Nephron progenitor cell (in vitro differentiated cells): Measurements from ENCODE around the gene LIFR.

Experiments
- DNase-seq: peaks from one replicate; pipeline ENCODE4 v3.0.0; 2021
- H3K27ac Mint-ChIP-seq: 2 replicates; pipeline ENCODE4 v1.8.0; 2021; ENCODE audit warnings: mild to moderate bottlenecking, moderate library complexity, mixed read lengths
- H3K27me3 Mint-ChIP-seq: 2 replicates; pipeline ENCODE4 v1.8.0; 2021; ENCODE audit warnings: mild to moderate bottlenecking, low read depth, mixed read lengths; ENCODE audit not compliant: poor library complexity
- H3K36me3 Mint-ChIP-seq: 2 replicates; pipeline ENCODE4 v1.8.0; 2021; ENCODE audit warnings: low read depth, mixed read lengths
- H3K4me1 Mint-ChIP-seq: 2 replicates; pipeline ENCODE4 v1.8.0; 2021; ENCODE audit warnings: mixed read lengths
- H3K4me3 Mint-ChIP-seq: 2 replicates; pipeline ENCODE4 v1.8.0; 2021; ENCODE audit warnings: mild to moderate bottlenecking, moderate library complexity, mixed read lengths
- H3K9me3 Mint-ChIP-seq: 2 replicates; pipeline ENCODE4 v1.8.0; 2021; ENCODE audit warnings: mild to moderate bottlenecking, moderate library complexity, mixed read lengths
- CTCF ChIP-seq: fragments of 200-600 bp; sonication (generic); IDR thresholded peaks from 2 replicates; pipeline ENCODE4 v1.5.0; 2021; ENCODE audit warnings: antibody characterized with exemption

The LIFR gene

GRCh38 chr5:38447786-38448185 lies 108.7 kb downstream of the LIFR start:
- Mint-ChIP-seq H3K4me1 (peaks cover 7% of the 10 kb centered on the region), H3K36me3 (no peaks in the 10 kb centered on the region), H3K4me3 (no peak overlapping the region), H3K27ac (peak overlapping the region; percentile 10), H3K9me3 (no peaks in the 10 kb centered on the region), H3K27me3 (peaks cover 2% of the 10 kb centered on the region)
- DNase-seq = no peak
- no peak for TF ChIP-seq CTCF

DNA sequence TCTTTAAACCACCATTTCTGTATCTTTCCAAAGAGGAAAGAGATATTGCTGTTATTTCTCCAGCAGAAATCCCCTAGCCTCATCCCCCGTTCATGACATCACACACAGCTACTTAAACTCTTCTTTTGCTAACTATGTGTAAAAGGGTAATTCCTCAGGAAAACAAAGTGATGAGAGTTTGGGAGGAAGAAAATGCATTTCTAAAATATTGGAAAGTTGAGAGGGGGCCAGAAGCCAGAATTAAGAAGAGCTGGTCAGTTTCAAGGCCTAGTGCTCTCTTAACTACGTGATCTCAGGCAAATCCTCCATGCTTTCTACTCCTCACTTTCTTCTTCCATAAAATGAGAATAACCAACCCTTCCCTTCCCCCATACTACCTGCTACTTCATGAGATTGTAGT lies 109.4 kb downstream of the LIFR start:
- H3K4me3 Mint-ChIP-seq = no peak overlapping the region
- peaks cover 2% of the 10 kb centered on the region for H3K27me3 Mint-ChIP-seq
- TF ChIP-seq CTCF = no peak
- H3K9me3 Mint-ChIP-seq = no peaks in the 10 kb centered on the region
- peaks cover 7% of the 10 kb centered on the region for H3K4me1 Mint-ChIP-seq
- no peak overlapping the region for H3K27ac Mint-ChIP-seq
- DNase-seq = no peak
- no peaks in the 10 kb centered on the region for H3K36me3 Mint-ChIP-seq

GRCh38 chr5:38446029-38446522 lies 110.4 kb downstream of the LIFR start:
- Mint-ChIP-seq H3K9me3 (no peaks in the 10 kb centered on the region), H3K27ac (no peak overlapping the region), H3K36me3 (no peaks in the 10 kb centered on the region), H3K27me3 (peaks cover 2% of the 10 kb centered on the region), H3K4me1 (peaks cover 7% of the 10 kb centered on the region), H3K4me3 (no peak overlapping the region)
- no peak for TF ChIP-seq CTCF
- no peak for DNase-seq

- Mint-ChIP-seq H3K36me3 (no peaks in the 10 kb centered on the region), H3K9me3 (no peaks in the 10 kb centered on the region), H3K4me1 (peaks cover 7% of the 10 kb centered on the region), H3K27me3 (peaks cover 2% of the 10 kb centered on the region), H3K27ac (no peak overlapping the region), H3K4me3 (no peak overlapping the region)
- TF ChIP-seq CTCF = no peak
- no peak for DNase-seq
These were observed 110.9 kb downstream of the LIFR start for GRCh38 chr5:38445374-38446028.

DNA sequence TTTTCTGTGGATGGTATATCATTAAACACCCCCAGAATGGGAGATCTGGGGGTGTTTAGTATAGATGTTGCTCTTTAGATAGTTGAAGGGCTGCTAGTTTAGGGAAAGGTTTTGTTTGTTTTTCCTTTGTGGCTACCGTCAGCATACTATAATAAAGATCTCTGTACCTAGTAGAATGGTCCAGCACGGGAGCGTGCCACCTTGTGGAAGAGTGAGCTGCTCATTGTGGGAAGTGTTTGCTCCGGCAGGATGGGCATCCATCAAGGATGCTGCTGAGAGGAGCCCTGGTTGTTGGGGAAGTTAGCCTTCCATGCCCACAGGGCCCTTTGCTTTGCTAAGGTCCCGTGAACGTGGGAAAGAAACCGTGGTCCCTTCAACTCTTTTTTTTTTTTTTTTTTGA lies 113.1 kb downstream of the LIFR start:
- Mint-ChIP-seq H3K27ac (no peak overlapping the region), H3K4me1 (peaks cover 6% of the 10 kb centered on the region), H3K4me3 (no peak overlapping the region)

More for the DNA sequence above, 113.1 kb downstream of the LIFR start:
- Mint-ChIP-seq H3K9me3 (no peaks in the 10 kb centered on the region), H3K27me3 (peaks cover 2% of the 10 kb centered on the region), H3K36me3 (peaks cover 5% of the 10 kb centered on the region)
- no peak for DNase-seq
- TF ChIP-seq CTCF = no peak
